ENCODE results near the gene KCNIP4. TPM values are rescaled to one million over a fixed set of nuclear protein-coding genes. Genes with fewer than 3 reads are reported as not detected.

Gene KCNIP4
- total and polyA plus RNA-seq, 2 of the 8 experiments (the other 6 are each of a cell fraction or from before 2014, with no cell fraction given), result 0.06 TPM; not detected in 1

DNA sequence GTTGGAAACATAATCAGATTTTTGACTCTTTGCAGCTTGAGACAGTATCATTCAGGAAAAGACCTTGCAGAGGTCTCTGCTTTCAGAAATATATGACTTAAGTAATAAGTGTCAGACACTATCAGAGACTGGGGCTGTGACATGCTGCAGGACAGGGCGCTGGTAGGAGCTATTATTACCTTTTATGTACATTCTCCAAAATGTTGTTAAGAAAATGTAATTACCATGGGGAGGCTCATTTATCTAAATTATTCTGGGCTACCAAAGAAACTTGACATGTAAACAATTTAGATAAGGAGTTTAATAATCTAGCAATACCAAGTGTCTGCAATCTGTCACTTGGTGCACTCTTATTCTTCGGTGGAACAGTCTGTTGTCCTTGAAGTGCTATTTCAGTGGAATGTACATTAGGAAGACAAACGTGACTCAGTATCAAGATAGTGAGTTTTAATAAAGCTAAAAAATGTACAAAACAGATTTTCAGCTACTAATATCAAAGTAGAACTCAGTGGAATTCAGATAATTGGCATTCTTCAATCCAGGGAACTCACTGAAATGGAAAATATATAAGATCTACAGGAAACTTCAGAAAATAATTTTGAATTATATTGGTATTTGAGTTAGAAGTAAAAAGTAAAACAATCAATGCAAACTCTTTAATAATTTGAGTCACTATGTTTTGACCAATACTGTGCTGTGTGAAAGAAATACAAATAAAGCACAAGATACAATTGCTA, 214.5 kb downstream of the KCNIP4 start:
- H3K79me2 ChIP-seq (ENCODE audit: control insufficient read depth in 1 of 2, insufficient read depth in 2 of 2, low read length in 2 of 2), result no peaks in the 10 kb centered on the region
- H3K18ac ChIP-seq (ENCODE audit: extremely low read depth, low read length), result no peak overlapping the region
- no peak overlapping the region for H2BK5ac ChIP-seq (ENCODE audit: low read depth, low read length)
- peaks cover 0 to 1% (median 0%) of the 10 kb centered on the region in 4 experiments; a peak in 1 of 7 replicates for H3K27me3 ChIP-seq (replicated peaks in 1 of 4; ENCODE audit: control insufficient read depth in 3 of 4, extremely low read depth in 1 of 4, insufficient read depth in 3 of 4, low read length in 3 of 4)
- H3K4ac ChIP-seq (replicated peaks; ENCODE audit: insufficient read length, low read depth, low read length), result no peak overlapping the region
- ChIA-PET POLR2A (ENCODE audit: partially characterized antibody) (no interaction called here), CTCF (ENCODE audit: partially characterized antibody) (interaction anchor here (1.1 to 1.6 kb wide), 3 partner anchors 31 to 225 kb away, joined by 3 to 4 read pairs (median 3); no protein-coding TSS in a partner anchor)
- no peak overlapping the region for H4K5ac ChIP-seq (ENCODE audit: insufficient read length, low read depth, low read length)
- H2BK15ac ChIP-seq (ENCODE audit: low read length), result no peak overlapping the region
- no peak overlapping the region for H2BK120ac ChIP-seq (replicated peaks; ENCODE audit: low read depth, low read length)
- H3K4me2 ChIP-seq (ENCODE audit: insufficient read depth in 1 of 2, low read depth in 2 of 2, low read length in 2 of 2), result no peak overlapping the region
- no peak overlapping the region for H2AFZ ChIP-seq (ENCODE audit: low read length)
- H3K36me3 ChIP-seq (ENCODE audit: control insufficient read depth in 2 of 4, insufficient read depth in 4 of 4, low read length in 3 of 4), result no peaks in the 10 kb centered on the region
- no peaks in the 10 kb centered on the region for H4K20me1 ChIP-seq (replicated peaks in 1 of 2; ENCODE audit: control insufficient read depth in 1 of 2, insufficient read depth in 2 of 2, low read length in 2 of 2)
- H3K14ac ChIP-seq (ENCODE audit: insufficient read length), result no peak overlapping the region
- H2BK12ac ChIP-seq (ENCODE audit: low read depth, low read length), result no peak overlapping the region
- FAIRE-seq, result no peak
- no peak overlapping the region for H3K27ac ChIP-seq (ENCODE audit: low read depth, low read length)
- H2AK5ac ChIP-seq (ENCODE audit: low read depth, low read length), result no peak overlapping the region
- no peak overlapping the region for H3K23ac ChIP-seq (ENCODE audit: insufficient read length)
- H3K9me3 ChIP-seq (ENCODE audit: insufficient read depth in 2 of 2, low read depth in 1 of 2, low read length in 1 of 2), result no peaks in the 10 kb centered on the region
- no peak overlapping the region for H2BK20ac ChIP-seq (ENCODE audit: low read length)
- no peak overlapping the region for H4K8ac ChIP-seq (ENCODE audit: extremely low read depth, insufficient read depth, low read length)
- H3K4me3 ChIP-seq (ENCODE audit: extremely low read depth in 1 of 4, insufficient read depth in 2 of 4, low read depth in 3 of 4, low read length in 4 of 4), result no peak overlapping the region
- H3K9ac ChIP-seq (replicated peaks in 1 of 4; ENCODE audit: extremely low read depth in 1 of 4, low read depth in 3 of 4, low read length in 3 of 4), result no peak overlapping the region
- H3K79me1 ChIP-seq (ENCODE audit: low read depth, low read length), result no peaks in the 10 kb centered on the region
- H3K4me1 ChIP-seq (replicated peaks in 1 of 4; ENCODE audit: control insufficient read depth in 3 of 4, insufficient read depth in 4 of 4, low read length in 3 of 4), result no peaks in the 10 kb centered on the region
- H3K23me2 ChIP-seq (ENCODE audit: low read depth, low read length), result no peaks in the 10 kb centered on the region
- WGBS, 2 experiments (ENCODE audit: extremely low coverage in 1 of 2, insufficient coverage in 1 of 2, insufficient read length in 1 of 2, insufficient replicate concordance in 2 of 2, low coverage in 1 of 2, low lambda C conversion rate in 2 of 2, missing lambda C conversion rate in 1 of 2), result 89% methylated on average over 3 of the region's 3 CpGs; no CpG with 5 or more reads in 1 of the 2 experiments
- no peak for DNase-seq (ENCODE audit: low read depth in 1 of 2, low spot score in 2 of 2)
- H4K91ac ChIP-seq (replicated peaks; ENCODE audit: insufficient read length, low read length), result no peak overlapping the region
- H3K56ac ChIP-seq (replicated peaks; ENCODE audit: insufficient read length, low read depth, low read length), result no peak overlapping the region
- TF ChIP-seq CBX5 (IDR thresholded peaks at IDR 0.05; ENCODE audit: low read depth, low read length) (no peak), POU5F1 (IDR thresholded peaks at IDR 0.05; ENCODE audit: low read depth, low read length) (no peak), RFX5 (IDR thresholded peaks at IDR 0.05; ENCODE audit: borderline replicate concordance, low read depth, low read length) (no peak), RBBP5 (IDR thresholded peaks at IDR 0.05; ENCODE audit: borderline replicate concordance, low read depth, low read length) (no peak), EGR1 (IDR thresholded peaks at IDR 0.05; ENCODE audit: borderline replicate concordance, low read depth, low read length) (no peak), HDAC6 (IDR thresholded peaks at IDR 0.05; ENCODE audit: low read depth, low read length) (no peak), GABPA (IDR thresholded peaks at IDR 0.05; ENCODE audit: borderline replicate concordance, insufficient read depth, low read length) (no peak), SP4 (IDR thresholded peaks at IDR 0.05; ENCODE audit: low read length) (no peak), NANOG (IDR thresholded peaks at IDR 0.05; ENCODE audit: insufficient read depth, low read depth, low read length, poor library complexity, severe bottlenecking) (no peak), BRCA1 (IDR thresholded peaks at IDR 0.05; ENCODE audit: low read depth, low read length) (no peak)
- TF ChIP-seq, protein P1, sequence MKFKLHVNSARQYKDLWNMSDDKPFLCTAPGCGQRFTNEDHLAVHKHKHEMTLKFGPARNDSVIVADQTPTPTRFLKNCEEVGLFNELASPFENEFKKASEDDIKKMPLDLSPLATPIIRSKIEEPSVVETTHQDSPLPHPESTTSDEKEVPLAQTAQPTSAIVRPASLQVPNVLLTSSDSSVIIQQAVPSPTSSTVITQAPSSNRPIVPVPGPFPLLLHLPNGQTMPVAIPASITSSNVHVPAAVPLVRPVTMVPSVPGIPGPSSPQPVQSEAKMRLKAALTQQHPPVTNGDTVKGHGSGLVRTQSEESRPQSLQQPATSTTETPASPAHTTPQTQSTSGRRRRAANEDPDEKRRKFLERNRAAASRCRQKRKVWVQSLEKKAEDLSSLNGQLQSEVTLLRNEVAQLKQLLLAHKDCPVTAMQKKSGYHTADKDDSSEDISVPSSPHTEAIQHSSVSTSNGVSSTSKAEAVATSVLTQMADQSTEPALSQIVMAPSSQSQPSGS (IDR thresholded peaks at IDR 0.05; ENCODE audit: low read length), result no peak

Data from H1 (cell line).